ENCODE data around the gene PHACTR1. TPM values are rescaled to one million over a fixed set of nuclear protein-coding genes. Genes with fewer than 3 reads are reported as not detected.
A peak's percentile ranks its signal among the peaks of the same experiment; 100 is the strongest.

The PHACTR1 gene
- total RNA-seq, 1 donor = 0.43 TPM

DNA sequence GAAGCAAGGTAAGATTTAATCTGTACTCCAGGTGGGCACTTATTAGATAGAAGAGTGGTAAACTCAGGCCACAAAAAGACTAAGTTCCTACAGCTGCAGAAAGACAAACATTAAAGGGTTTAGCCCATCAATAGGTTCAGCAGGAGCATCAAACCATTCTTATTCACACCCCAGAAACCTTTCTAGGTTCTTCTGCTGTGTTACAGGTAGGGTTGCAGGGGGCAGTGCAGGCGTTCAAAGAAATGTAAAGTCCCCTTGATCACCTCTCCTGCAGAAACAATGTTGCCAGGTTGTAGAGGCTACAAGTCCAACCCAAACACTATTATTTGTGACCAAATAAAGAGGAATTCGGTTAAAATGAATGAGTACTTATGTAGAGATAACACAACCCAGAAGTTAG is 31.8 kb downstream of the PHACTR1 start:
- DNase-seq (ENCODE audit: low read depth) = no peak
- TF ChIP-seq, protein P1, sequence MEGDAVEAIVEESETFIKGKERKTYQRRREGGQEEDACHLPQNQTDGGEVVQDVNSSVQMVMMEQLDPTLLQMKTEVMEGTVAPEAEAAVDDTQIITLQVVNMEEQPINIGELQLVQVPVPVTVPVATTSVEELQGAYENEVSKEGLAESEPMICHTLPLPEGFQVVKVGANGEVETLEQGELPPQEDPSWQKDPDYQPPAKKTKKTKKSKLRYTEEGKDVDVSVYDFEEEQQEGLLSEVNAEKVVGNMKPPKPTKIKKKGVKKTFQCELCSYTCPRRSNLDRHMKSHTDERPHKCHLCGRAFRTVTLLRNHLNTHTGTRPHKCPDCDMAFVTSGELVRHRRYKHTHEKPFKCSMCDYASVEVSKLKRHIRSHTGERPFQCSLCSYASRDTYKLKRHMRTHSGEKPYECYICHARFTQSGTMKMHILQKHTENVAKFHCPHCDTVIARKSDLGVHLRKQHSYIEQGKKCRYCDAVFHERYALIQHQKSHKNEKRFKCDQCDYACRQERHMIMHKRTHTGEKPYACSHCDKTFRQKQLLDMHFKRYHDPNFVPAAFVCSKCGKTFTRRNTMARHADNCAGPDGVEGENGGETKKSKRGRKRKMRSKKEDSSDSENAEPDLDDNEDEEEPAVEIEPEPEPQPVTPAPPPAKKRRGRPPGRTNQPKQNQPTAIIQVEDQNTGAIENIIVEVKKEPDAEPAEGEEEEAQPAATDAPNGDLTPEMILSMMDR (IDR thresholded peaks at IDR 0.05; ENCODE audit: insufficient read depth, low read depth, low read length) = no peak
- no peak overlapping the region for H3K4me3 ChIP-seq (ENCODE audit: low read depth, low read length)

DNA sequence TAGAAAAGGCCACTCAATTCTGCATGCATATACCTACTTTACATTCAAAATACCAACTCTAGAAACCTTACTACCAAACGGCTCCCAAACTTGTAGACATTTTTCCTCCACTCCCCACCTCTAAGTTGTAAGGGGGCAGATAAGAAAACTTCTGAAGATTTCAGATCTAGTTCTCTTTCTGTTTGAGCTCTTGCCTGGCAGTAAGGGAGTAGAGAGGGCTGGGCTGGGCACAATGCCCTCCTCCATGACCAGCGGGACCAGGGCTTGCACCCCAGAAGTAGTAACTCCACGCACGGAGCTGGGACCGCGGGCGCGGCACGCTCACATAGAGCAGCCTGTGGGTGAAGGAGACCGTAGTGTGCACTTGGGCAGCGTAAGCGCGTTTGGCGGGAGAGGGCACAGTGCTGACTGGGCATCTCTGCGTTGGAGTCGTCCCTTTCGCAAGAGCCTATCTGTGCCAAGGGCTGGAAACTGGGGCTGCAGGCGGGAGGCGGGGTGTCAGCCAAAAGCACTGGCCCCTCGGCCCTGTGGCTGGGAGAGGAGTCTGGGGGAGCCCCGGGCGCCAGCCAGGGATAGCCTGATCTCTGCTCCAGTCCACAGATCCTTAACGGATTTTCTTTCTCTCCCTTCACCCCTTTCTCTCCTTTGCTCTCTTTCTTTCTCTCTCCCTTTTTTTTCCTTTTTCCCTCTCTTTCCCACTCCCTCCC is 32.4 kb downstream of the PHACTR1 start:
- H3K4me3 ChIP-seq (ENCODE audit: low read depth, low read length) = no peak overlapping the region
- TF ChIP-seq, protein P1 (IDR thresholded peaks at IDR 0.05; ENCODE audit: insufficient read depth, low read depth, low read length) = no peak
- DNase-seq (ENCODE audit: low read depth) = no peak

DNA sequence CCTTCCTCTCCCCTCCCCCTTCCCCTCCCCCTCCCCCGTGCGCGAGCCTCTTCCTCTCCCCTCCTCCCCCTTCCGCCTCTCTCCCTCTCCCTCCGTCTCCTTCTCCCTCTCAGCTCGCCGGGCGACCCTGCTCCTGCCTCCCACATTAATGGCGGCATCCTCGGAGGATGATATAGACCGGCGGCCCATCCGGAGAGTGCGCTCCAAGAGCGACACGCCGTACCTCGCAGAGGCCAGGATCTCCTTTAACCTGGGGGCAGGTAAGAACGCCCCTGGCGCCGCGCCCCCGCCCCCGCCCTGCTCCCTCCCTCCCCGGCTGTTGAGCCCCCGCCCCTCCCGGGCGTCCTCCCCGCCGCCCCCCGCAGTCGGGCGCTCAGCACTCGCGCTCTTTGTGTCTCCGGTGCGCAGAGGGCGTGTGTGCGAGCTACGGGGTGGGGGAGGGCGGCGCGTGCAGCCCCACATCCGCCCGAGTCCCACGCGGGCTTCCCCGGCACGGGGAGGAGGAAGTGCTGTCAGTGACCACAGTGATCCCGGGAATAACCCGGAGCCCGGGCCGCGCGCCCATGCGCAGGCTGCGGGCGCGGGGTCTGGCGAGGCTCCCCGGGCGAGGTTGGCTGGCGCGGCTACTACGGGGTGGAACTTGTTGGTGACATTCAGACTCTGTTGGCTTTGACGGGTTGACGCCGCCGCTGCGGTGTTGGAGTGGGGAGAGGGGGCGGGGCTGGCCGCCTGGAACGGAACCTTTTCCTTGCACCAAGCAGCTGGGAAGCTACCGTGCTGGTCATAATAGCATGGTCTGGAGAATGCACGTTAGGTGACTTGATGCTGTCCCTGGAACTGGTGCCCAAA is 33.2 kb downstream of the PHACTR1 start:
- TF ChIP-seq, protein P1 (IDR thresholded peaks at IDR 0.05; ENCODE audit: insufficient read depth, low read depth, low read length) = no peak
- no peak for DNase-seq (ENCODE audit: low read depth)
- H3K4me3 ChIP-seq (ENCODE audit: low read depth, low read length) = no peak overlapping the region

DNA sequence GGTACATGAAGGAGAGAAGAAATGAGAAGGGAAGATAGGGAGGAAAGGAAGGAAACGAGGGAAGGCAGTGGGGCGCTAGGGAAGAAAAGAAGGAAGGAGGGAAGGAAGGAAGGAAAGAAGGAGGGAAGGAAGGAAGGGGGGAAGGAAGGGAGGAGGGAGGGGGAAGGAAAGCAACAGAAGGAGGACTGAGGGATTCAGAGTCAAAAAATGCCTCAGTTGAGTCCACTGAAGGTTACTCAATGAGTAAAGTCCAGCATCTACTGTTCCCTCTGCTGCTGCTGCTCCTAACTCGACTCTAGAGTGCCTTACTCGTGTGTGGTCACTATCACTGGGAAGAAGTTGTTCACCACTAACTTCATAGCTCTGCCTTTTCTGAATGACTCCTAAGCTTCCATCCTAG is 33.8 kb downstream of the PHACTR1 start:
- TF ChIP-seq, protein P1 (IDR thresholded peaks at IDR 0.05; ENCODE audit: insufficient read depth, low read depth, low read length) = no peak
- DNase-seq (ENCODE audit: low read depth) = no peak

DNA sequence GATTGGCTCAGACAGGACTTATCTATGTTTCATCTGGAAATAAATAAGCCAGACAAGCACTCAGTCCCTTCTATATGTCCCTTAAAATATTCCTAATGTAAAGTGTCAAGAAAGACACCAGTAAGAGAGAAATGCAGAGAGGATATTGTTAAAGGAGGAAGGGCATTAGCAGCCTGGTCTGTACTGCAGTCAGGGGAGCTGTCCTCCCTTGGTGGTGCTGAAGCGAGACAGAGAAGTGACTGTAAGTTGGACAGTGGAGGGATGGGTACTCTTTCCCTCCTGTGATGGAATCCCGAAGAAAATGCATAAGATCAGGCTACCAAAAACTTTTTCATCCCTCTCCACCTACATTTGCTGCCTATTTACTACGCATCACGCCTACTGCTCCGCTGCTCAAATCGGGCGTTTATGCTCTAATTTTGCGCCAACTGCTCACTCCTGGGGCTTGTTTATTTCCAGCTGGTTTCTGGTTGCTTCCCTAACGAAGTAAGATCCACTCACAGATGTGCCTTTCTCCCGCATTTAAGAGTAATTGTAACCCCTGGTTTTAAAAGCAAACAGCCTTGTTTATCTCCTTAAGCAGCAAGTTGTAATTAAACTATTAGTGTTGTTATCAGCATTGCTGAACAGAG is 35.2 kb downstream of the PHACTR1 start:
- DNase-seq (ENCODE audit: low read depth) = peak; percentile 39
- no peak overlapping the region for H3K4me3 ChIP-seq (ENCODE audit: low read depth, low read length)

More for the DNA sequence above, 33.8 kb downstream of the PHACTR1 start:
- H3K4me3 ChIP-seq (ENCODE audit: low read depth, low read length) = no peak overlapping the region

DNA sequence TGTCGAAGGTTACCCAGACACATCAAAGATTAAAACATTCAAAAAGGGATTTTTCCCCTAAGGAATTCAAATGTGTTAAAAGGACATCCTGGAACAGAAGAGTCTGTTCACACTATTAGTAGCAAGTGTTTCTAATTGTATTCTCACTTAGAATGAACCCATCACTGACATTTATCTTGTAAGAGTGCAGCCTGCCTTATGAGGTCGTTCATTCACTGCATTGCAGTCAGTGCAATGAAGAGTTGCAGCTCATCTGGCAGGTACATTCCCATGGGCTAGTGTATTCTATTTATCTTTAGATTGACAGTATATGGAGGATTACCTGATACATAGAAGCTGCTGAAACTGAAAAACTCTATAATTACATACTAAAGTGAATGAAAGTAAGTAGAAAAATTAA is 36.5 kb downstream of the PHACTR1 start:
- no peak for DNase-seq (ENCODE audit: low read depth)
- H3K4me3 ChIP-seq (ENCODE audit: low read depth, low read length) = no peak overlapping the region
- TF ChIP-seq, protein P1 (IDR thresholded peaks at IDR 0.05; ENCODE audit: insufficient read depth, low read depth, low read length) = no peak

More for the DNA sequence above, 35.2 kb downstream of the PHACTR1 start:
- TF ChIP-seq, protein P1 (IDR thresholded peaks at IDR 0.05; ENCODE audit: insufficient read depth, low read depth, low read length) = no peak
